IPS-20b (cell line): ENCODE data around the gene IRF3.

Experiments
- H3K27ac ChIP-seq: one replicate; pipeline ENCODE4 v1.5.1; 2013; ENCODE audit warnings: low read length
- H3K27me3 ChIP-seq: 2 replicates; pipeline ENCODE4 v1.6.1; 2013; ENCODE audit warnings: mild to moderate bottlenecking, low read length, inconsistent platforms; ENCODE audit not compliant: insufficient read depth
- H3K36me3 ChIP-seq: 2 replicates; pipeline ENCODE4 v1.6.1; 2013; ENCODE audit warnings: low read depth, mild to moderate bottlenecking, inconsistent platforms, low read length, moderate library complexity; ENCODE audit not compliant: insufficient read depth
- H3K4me1 ChIP-seq: 2 replicates; pipeline ENCODE4 v1.6.1; 2013; ENCODE audit warnings: mild to moderate bottlenecking, control low read depth, inconsistent platforms, low read length, moderate library complexity; ENCODE audit not compliant: insufficient read depth
- H3K4me3 ChIP-seq: 2 replicates; pipeline ENCODE4 v1.5.1; 2013; ENCODE audit warnings: mild to moderate bottlenecking, low read length, inconsistent platforms
- H3K9ac ChIP-seq: 2 replicates; pipeline ENCODE4 v1.6.1; 2013; ENCODE audit warnings: low read depth, mild to moderate bottlenecking, inconsistent platforms, low read length, moderate library complexity
- H3K9me3 ChIP-seq: 2 replicates; pipeline ENCODE4 v1.6.1; 2013; ENCODE audit warnings: mild to moderate bottlenecking, low read depth, low read length, inconsistent platforms; ENCODE audit not compliant: insufficient read depth

Gene IRF3

GRCh38 chr19:49663224-49663623, 2.4 kb downstream of the IRF3 start:
- H3K4me3 ChIP-seq: no peak overlapping the region
- no peaks in the 10 kb centered on the region for H3K27me3 ChIP-seq
- H3K9ac ChIP-seq: no peak overlapping the region; the same call in 1 of the 2 replicates
- peaks cover 10% of the 10 kb centered on the region for H3K9me3 ChIP-seq
- no peak overlapping the region for H3K27ac ChIP-seq
- peaks cover 59% of the 10 kb centered on the region for H3K36me3 ChIP-seq
- H3K4me1 ChIP-seq: no peaks in the 10 kb centered on the region; the same call in 1 of the 2 replicates

DNA sequence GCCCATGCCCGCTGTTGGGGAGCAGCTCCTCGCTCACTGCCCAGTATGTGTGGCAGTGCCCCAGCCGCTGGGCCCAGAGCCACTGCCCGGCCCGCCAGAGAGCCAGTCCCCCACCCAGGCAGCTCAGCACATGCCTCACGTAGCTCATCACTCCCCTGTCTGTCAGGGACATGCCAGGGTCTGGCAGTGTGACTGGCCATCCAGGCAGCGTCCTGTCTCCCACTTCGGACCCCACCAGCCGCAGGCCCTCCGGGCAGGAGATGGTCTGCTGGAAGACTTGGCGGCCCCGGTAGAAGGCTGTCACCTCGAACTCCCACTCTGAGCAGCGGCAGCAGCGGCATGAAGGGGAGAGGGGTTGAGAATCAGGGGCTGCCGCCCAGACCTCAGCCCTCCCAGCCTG, 3.6 kb downstream of the IRF3 start:
- Histone ChIP-seq H3K27me3 (no peaks in the 10 kb centered on the region), H3K4me3 (no peak overlapping the region), H3K9ac (no peak overlapping the region), H3K36me3 (peaks cover 62% of the 10 kb centered on the region), H3K4me1 (no peaks in the 10 kb centered on the region; the same call in 1 of the 2 replicates), H3K27ac (no peak overlapping the region), H3K9me3 (peaks cover 10% of the 10 kb centered on the region)

DNA sequence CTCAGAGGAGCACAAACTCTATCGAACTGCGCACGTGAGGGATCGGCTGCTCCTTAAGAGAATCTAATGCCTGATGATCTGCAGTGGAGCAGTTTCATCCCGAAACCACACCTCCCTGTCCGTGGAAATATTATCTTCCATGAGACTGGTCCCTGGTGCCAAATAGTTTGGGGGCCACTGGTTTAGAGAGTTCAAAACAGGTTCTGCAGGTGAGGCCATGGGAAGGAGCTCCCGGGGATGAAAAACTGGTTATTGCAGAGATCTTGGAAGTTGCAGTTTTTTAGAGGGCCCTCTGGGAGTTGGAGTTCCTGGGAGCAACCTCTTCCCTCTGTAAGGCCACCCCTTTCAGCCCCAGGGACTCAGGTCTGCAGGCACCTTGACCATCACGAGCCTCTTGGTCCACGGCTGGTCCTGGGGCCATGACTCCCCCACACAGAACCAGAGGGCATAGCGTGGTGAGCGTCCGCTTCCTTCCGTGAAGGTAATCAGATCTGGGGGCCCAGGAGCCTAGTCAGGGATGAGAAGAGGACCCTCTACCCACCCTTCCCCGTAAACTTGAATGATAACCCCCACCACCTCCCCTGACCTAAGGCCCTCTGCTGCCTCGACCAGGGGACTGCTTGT, 5.2 kb downstream of the IRF3 start:
- no peak overlapping the region for H3K4me3 ChIP-seq
- H3K27ac ChIP-seq: no peak overlapping the region
- H3K4me1 ChIP-seq: no peaks in the 10 kb centered on the region
- peaks cover 77% of the 10 kb centered on the region for H3K36me3 ChIP-seq
- H3K27me3 ChIP-seq: no peaks in the 10 kb centered on the region
- no peak overlapping the region for H3K9ac ChIP-seq
- H3K9me3 ChIP-seq: peaks cover 10% of the 10 kb centered on the region

GRCh38 chr19:49658566-49659442, 6.9 kb downstream of the IRF3 start:
- Histone ChIP-seq H3K27ac (no peak overlapping the region), H3K4me3 (no peak overlapping the region), H3K9ac (no peak overlapping the region), H3K4me1 (no peaks in the 10 kb centered on the region), H3K36me3 (peaks cover 93% of the 10 kb centered on the region), H3K9me3 (peaks cover 10% of the 10 kb centered on the region), H3K27me3 (no peaks in the 10 kb centered on the region)

DNA sequence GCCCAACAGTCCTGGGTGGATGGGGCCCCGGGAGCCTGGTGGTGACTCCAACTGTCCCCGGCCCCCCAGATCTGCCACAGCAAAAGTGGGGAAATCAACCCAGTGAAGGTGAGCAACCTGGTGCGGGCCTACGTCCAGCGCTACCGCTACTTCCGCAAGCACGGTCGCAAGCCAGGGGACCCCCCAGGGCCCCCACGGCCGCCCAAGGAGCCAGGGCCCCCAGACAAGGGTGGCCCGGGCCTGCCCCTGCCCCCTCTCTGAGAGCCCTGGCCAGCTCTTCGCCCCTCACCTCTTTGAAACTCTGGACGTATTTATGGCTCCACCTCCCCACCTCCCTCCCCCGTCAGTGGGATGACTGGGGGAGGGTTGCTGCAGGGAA, 7.5 kb downstream of the IRF3 start:
- no peak overlapping the region for H3K4me3 ChIP-seq
- H3K9me3 ChIP-seq: peaks cover 10% of the 10 kb centered on the region
- no peak overlapping the region for H3K9ac ChIP-seq
- peaks cover 97% of the 10 kb centered on the region for H3K36me3 ChIP-seq
- H3K4me1 ChIP-seq: no peaks in the 10 kb centered on the region
- H3K27ac ChIP-seq: no peak overlapping the region
- no peaks in the 10 kb centered on the region for H3K27me3 ChIP-seq

DNA sequence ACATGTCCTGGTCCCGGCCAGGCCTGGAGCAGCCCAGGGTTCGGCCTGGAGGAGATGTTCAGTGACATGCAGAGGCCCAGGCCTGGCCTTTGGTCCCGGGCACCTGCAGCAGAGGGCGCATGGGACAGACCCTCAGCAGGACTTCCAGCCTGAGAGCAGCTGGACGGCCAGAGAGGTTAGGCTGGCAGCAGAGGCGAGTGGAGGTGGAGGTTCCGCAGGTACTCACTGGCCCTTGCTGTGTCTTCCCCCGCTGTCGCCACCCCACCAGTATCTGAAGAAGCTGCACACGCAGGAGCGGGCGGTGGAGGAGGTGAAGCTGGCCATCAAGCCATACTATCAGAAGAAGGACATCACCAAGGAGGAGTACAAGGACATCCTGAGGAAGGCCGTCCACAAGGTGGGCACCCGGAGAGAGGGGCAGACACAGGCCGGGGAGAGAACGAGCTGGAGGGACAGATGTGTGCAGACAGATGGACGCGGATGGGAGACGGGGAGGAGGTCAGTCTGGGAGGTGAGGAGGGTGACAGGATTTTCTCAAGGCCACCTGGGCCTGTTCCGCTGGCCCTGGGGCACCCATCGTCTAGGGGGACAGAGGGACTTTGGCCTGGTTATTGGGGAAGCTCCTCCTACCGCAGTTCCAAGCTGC, 8.0 kb downstream of the IRF3 start:
- Histone ChIP-seq H3K4me1 (no peaks in the 10 kb centered on the region), H3K36me3 (peaks cover 97% of the 10 kb centered on the region), H3K9ac (no peak overlapping the region), H3K27me3 (no peaks in the 10 kb centered on the region), H3K9me3 (peaks cover 10% of the 10 kb centered on the region), H3K27ac (no peak overlapping the region), H3K4me3 (no peak overlapping the region)

GRCh38 chr19:49656456-49657109, 9.1 kb downstream of the IRF3 start:
- H3K27ac ChIP-seq: no peak overlapping the region
- H3K4me1 ChIP-seq: no peaks in the 10 kb centered on the region
- no peaks in the 10 kb centered on the region for H3K27me3 ChIP-seq
- H3K9ac ChIP-seq: peak overlapping the region; percentile 67
- peaks cover 10% of the 10 kb centered on the region for H3K9me3 ChIP-seq
- peaks cover 91% of the 10 kb centered on the region for H3K36me3 ChIP-seq
- no peak overlapping the region for H3K4me3 ChIP-seq

- no peaks in the 10 kb centered on the region for H3K4me1 ChIP-seq
- H3K9me3 ChIP-seq: peaks cover 10% of the 10 kb centered on the region
- H3K4me3 ChIP-seq: no peak overlapping the region
- H3K36me3 ChIP-seq: peaks cover 83% of the 10 kb centered on the region
- no peak overlapping the region for H3K27ac ChIP-seq
- H3K9ac ChIP-seq: no peak overlapping the region
- no peaks in the 10 kb centered on the region for H3K27me3 ChIP-seq
These were observed 9.8 kb downstream of the IRF3 start for GRCh38 chr19:49655570-49656455.

DNA sequence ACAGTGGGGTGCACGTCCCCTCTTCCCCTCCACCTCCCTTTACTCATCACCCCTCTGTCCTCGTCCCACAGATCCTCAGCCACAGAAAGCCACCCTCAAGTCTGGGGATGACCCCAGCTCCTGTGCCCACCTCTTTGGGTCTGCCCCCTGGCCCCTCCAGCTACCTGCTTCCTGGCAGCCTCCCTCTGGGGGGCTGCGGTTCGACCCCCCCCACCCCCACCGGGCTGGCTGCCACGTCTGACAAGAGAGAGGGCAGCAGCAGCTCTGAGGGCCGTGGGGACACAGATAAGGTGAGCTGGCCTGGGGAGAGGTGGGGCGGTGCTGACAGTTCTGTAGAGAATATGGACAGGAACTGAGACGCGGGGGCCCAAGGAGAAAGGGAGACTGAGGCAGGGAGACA, 11.1 kb downstream of the IRF3 start:
- H3K36me3 ChIP-seq: peaks cover 82% of the 10 kb centered on the region

GRCh38 chr19:49653466-49653806, 12.2 kb downstream of the IRF3 start:
- Histone ChIP-seq H3K4me3 (no peak overlapping the region), H3K9ac (no peak overlapping the region), H3K36me3 (peaks cover 78% of the 10 kb centered on the region), H3K9me3 (no peaks in the 10 kb centered on the region), H3K4me1 (no peaks in the 10 kb centered on the region), H3K27me3 (no peaks in the 10 kb centered on the region), H3K27ac (no peak overlapping the region)

More for the DNA sequence above, 11.1 kb downstream of the IRF3 start:
- no peak overlapping the region for H3K27ac ChIP-seq
- H3K27me3 ChIP-seq: no peaks in the 10 kb centered on the region
- H3K4me3 ChIP-seq: no peak overlapping the region
- no peak overlapping the region for H3K9ac ChIP-seq
- H3K9me3 ChIP-seq: no peaks in the 10 kb centered on the region
- no peaks in the 10 kb centered on the region for H3K4me1 ChIP-seq
